ENCODE data around the gene SIK3.
"Not testable (repeated sequence)": the region's sequence is repeated elsewhere in the genome, so short reads cannot be mapped to it uniquely, and the experiment has no call there.

The SIK3 gene

GRCh38 chr11:117074119-117074518, 24.1 kb downstream of the SIK3 start:
- no peak for DNase-seq

GRCh38 chr11:117073539-117073938, 24.7 kb downstream of the SIK3 start:
- DNase-seq: no peak

GRCh38 chr11:117072517-117073461, 25.4 kb downstream of the SIK3 start:
- no peak for DNase-seq

GRCh38 chr11:117071344-117071787, 26.9 kb downstream of the SIK3 start:
- DNase-seq: peak; percentile 41

GRCh38 chr11:117070016-117070415, 28.2 kb downstream of the SIK3 start:
- DNase-seq: no peak

GRCh38 chr11:117068303-117068860, 29.8 kb downstream of the SIK3 start:
- no peak for DNase-seq

GRCh38 chr11:117066959-117067358, 31.3 kb downstream of the SIK3 start:
- no peak for DNase-seq

GRCh38 chr11:117064275-117064674, 34.0 kb downstream of the SIK3 start:
- DNase-seq: no peak

- DNase-seq: no peak
These were observed 35.7 kb downstream of the SIK3 start for GRCh38 chr11:117062498-117062897.

GRCh38 chr11:117061256-117061655, 37.0 kb downstream of the SIK3 start:
- DNase-seq: no peak

- DNase-seq: no peak
These were observed 38.5 kb downstream of the SIK3 start for GRCh38 chr11:117059611-117060148.

GRCh38 chr11:117058761-117059261, 39.4 kb downstream of the SIK3 start:
- no peak for DNase-seq

- DNase-seq: no peak
These were observed 40.5 kb downstream of the SIK3 start for GRCh38 chr11:117057727-117058126.

- DNase-seq: no peak
These were observed 40.9 kb downstream of the SIK3 start for GRCh38 chr11:117057317-117057716.

GRCh38 chr11:117055469-117055868, 42.8 kb downstream of the SIK3 start:
- DNase-seq: no peak

- no peak for DNase-seq
These were observed 43.8 kb downstream of the SIK3 start for GRCh38 chr11:117054382-117054781.

- no peak for DNase-seq
These were observed 45.8 kb downstream of the SIK3 start for GRCh38 chr11:117052196-117053149.

GRCh38 chr11:117050121-117050520, 48.1 kb downstream of the SIK3 start:
- not testable (repeated sequence) for DNase-seq

- not testable (repeated sequence) for DNase-seq
These were observed 51.6 kb downstream of the SIK3 start for GRCh38 chr11:117046627-117047026.

GRCh38 chr11:117045956-117046355, 52.3 kb downstream of the SIK3 start:
- no peak for DNase-seq

- no peak for DNase-seq
These were observed 53.0 kb downstream of the SIK3 start for GRCh38 chr11:117045196-117045595.

- no peak for DNase-seq
These were observed 53.8 kb downstream of the SIK3 start for GRCh38 chr11:117044287-117045035.
